Activated naive CD4-positive, alpha-beta T cell treated with anti-CD3 and anti-CD28 coated beads, Interleukin-2, amount 50 U/mL, for 72 hours (primary cell): ENCODE results near the gene MAPK14. TPM values are rescaled to one million over a fixed set of nuclear protein-coding genes. Genes with fewer than 3 reads are reported as not detected.

Experiments used
- ATAC-seq, 2 donors: fragments of 150-1000 bp; cut with Tn5 transposase; 2 replicates each; pipeline ENCODE4 v1.10.0; 2021; ENCODE audit warnings: mild to moderate bottlenecking in 2 of 2, moderate library complexity in 2 of 2
- DNase-seq, 2 donors: peaks; one replicate each; pipeline ENCODE4 v3.0.0; 2021 to 2022; ENCODE audit warnings: low spot score in 2 of 2
- H3K27ac Mint-ChIP-seq, 2 donors: one replicate each; pipeline ENCODE4 v1.8.0; 2022; ENCODE audit warnings: mild to moderate bottlenecking in 2 of 2, mixed read lengths in 2 of 2
- H3K36me3 Mint-ChIP-seq, 2 donors: one replicate each; pipeline ENCODE4 v1.8.0; 2022; ENCODE audit warnings: mixed read lengths in 2 of 2
- H3K9me3 Mint-ChIP-seq, 2 donors: one replicate each; pipeline ENCODE4 v1.8.0; 2022; ENCODE audit warnings: mixed read lengths in 2 of 2
- total RNA-seq, 2 donors: library from RNA; stranded (reverse); gene quantifications; one replicate each; pipeline ENCODE4 v1.2.3, GENCODE V29; 2022

MAPK14 gene
- total RNA-seq, 2 donors from 2014 or later = 45.3 to 51.5 TPM

- no peak for ATAC-seq
- no peak for DNase-seq
- H3K9me3 Mint-ChIP-seq = no peaks in the 10 kb centered on the region
- H3K27ac Mint-ChIP-seq = peak overlapping the region in 1 of 2 donors; percentile 64
- H3K36me3 Mint-ChIP-seq = peaks cover 6 to 30% of the 10 kb centered on the region in 2 donors
Observed at GRCh38 chr6:36104836-36105235, 77.2 kb downstream of the MAPK14 start.

- ATAC-seq (peak; percentile 37 to 66), DNase-seq (no peak)
- Mint-ChIP-seq H3K36me3 (peaks cover 0 to 24% of the 10 kb centered on the region in 2 donors), H3K9me3 (no peaks in the 10 kb centered on the region), H3K27ac (peak overlapping the region; percentile 70 to 90)
Observed at GRCh38 chr6:36109092-36109491, 81.5 kb downstream of the MAPK14 start.

GRCh38 chr6:36110050-36110449 lies 82.4 kb downstream of the MAPK14 start:
- Mint-ChIP-seq H3K36me3 (peaks cover 0 to 24% of the 10 kb centered on the region in 2 donors), H3K9me3 (no peaks in the 10 kb centered on the region), H3K27ac (peak overlapping the region in 1 of 2 donors; percentile 65)
- no peak for ATAC-seq
- no peak for DNase-seq

GRCh38 chr6:36110863-36111262 lies 83.3 kb downstream of the MAPK14 start:
- Mint-ChIP-seq H3K9me3 (no peaks in the 10 kb centered on the region), H3K27ac (no peak overlapping the region), H3K36me3 (peaks cover 0 to 24% of the 10 kb centered on the region in 2 donors)
- DNase-seq (no peak), ATAC-seq (no peak)

GRCh38 chr6:36111526-36111925 lies 83.9 kb downstream of the MAPK14 start:
- peak overlapping the region in 1 of 2 donors; percentile 39 for H3K27ac Mint-ChIP-seq
- H3K36me3 Mint-ChIP-seq = peaks cover 0 to 24% of the 10 kb centered on the region in 2 donors
- H3K9me3 Mint-ChIP-seq = no peaks in the 10 kb centered on the region

GRCh38 chr6:36113049-36113448 lies 85.4 kb downstream of the MAPK14 start:
- H3K36me3 Mint-ChIP-seq = peaks cover 0 to 15% of the 10 kb centered on the region in 2 donors
- no peak overlapping the region for H3K27ac Mint-ChIP-seq
- no peak for DNase-seq
- ATAC-seq = no peak
- no peaks in the 10 kb centered on the region for H3K9me3 Mint-ChIP-seq

More at GRCh38 chr6:36111526-36111925, 83.9 kb downstream of the MAPK14 start:
- DNase-seq (no peak), ATAC-seq (no peak)

GRCh38 chr6:36113703-36114102 lies 86.1 kb downstream of the MAPK14 start:
- no peaks in the 10 kb centered on the region for H3K9me3 Mint-ChIP-seq
- H3K36me3 Mint-ChIP-seq = peaks cover 0 to 9% of the 10 kb centered on the region in 2 donors
- ATAC-seq (no peak), DNase-seq (no peak)
- H3K27ac Mint-ChIP-seq = no peak overlapping the region

GRCh38 chr6:36114798-36115408 lies 87.3 kb downstream of the MAPK14 start:
- ATAC-seq = no peak
- H3K27ac Mint-ChIP-seq = peak overlapping the region; percentile 73 to 89
- no peak for DNase-seq
- H3K36me3 Mint-ChIP-seq = peaks cover 0 to 17% of the 10 kb centered on the region in 2 donors
- H3K9me3 Mint-ChIP-seq = no peaks in the 10 kb centered on the region

GRCh38 chr6:36115412-36115811 lies 87.8 kb downstream of the MAPK14 start:
- DNase-seq (no peak), ATAC-seq (no peak)
- peak overlapping the region in 1 of 2 donors; percentile 40 for H3K27ac Mint-ChIP-seq
- peaks cover 0 to 20% of the 10 kb centered on the region in 2 donors for H3K36me3 Mint-ChIP-seq
- H3K9me3 Mint-ChIP-seq = no peaks in the 10 kb centered on the region

- no peaks in the 10 kb centered on the region for H3K9me3 Mint-ChIP-seq
- DNase-seq = no peak
- H3K27ac Mint-ChIP-seq = peak overlapping the region in 1 of 2 donors; percentile 89
- peaks cover 0 to 23% of the 10 kb centered on the region in 2 donors for H3K36me3 Mint-ChIP-seq
- ATAC-seq = no peak
Observed at GRCh38 chr6:36116066-36116864, 88.7 kb downstream of the MAPK14 start.

- no peak for DNase-seq
- Mint-ChIP-seq H3K27ac (no peak overlapping the region), H3K36me3 (peaks cover 0 to 19% of the 10 kb centered on the region in 2 donors), H3K9me3 (no peaks in the 10 kb centered on the region)
- ATAC-seq = no peak
Observed at GRCh38 chr6:36116943-36117342, 89.3 kb downstream of the MAPK14 start.

GRCh38 chr6:36117658-36118549 lies 90.3 kb downstream of the MAPK14 start:
- DNase-seq = no peak
- Mint-ChIP-seq H3K27ac (peak overlapping the region in 1 of 2 donors; percentile 95), H3K36me3 (peaks cover 0 to 19% of the 10 kb centered on the region in 2 donors), H3K9me3 (no peaks in the 10 kb centered on the region)
- ATAC-seq = no peak

GRCh38 chr6:36118550-36119107 lies 91.0 kb downstream of the MAPK14 start:
- Mint-ChIP-seq H3K9me3 (no peaks in the 10 kb centered on the region), H3K27ac (peak overlapping the region; percentile 26 to 95), H3K36me3 (peaks cover 0 to 19% of the 10 kb centered on the region in 2 donors)
- ATAC-seq = peak; percentile 18 to 69
- DNase-seq = peak in 1 of 2 donors; percentile 68

GRCh38 chr6:36119209-36119608 lies 91.6 kb downstream of the MAPK14 start:
- Mint-ChIP-seq H3K27ac (peak overlapping the region; percentile 95 to 99), H3K36me3 (peaks cover 0 to 19% of the 10 kb centered on the region in 2 donors), H3K9me3 (no peaks in the 10 kb centered on the region)
- DNase-seq (no peak), ATAC-seq (no peak)

- Mint-ChIP-seq H3K27ac (peak overlapping the region; percentile 95 to 99), H3K36me3 (peaks cover 0 to 19% of the 10 kb centered on the region in 2 donors), H3K9me3 (no peaks in the 10 kb centered on the region)
- ATAC-seq (peak; percentile 10 to 23), DNase-seq (no peak)
Observed at GRCh38 chr6:36120018-36120417, 92.4 kb downstream of the MAPK14 start.

- DNase-seq (peak in 1 of 2 donors; percentile 59), ATAC-seq (peak; percentile 39 to 61)
- no peaks in the 10 kb centered on the region for H3K9me3 Mint-ChIP-seq
- H3K36me3 Mint-ChIP-seq = peaks cover 0 to 19% of the 10 kb centered on the region in 2 donors
- H3K27ac Mint-ChIP-seq = peak overlapping the region; percentile 95 to 99
Observed at GRCh38 chr6:36120539-36120938, 92.9 kb downstream of the MAPK14 start.
